ENCODE data around the gene PDE4C. TPM values are rescaled to one million over a fixed set of nuclear protein-coding genes. Genes with fewer than 3 reads are reported as not detected.

Gene PDE4C
- total RNA-seq, 1 donor from 2014 or later = 0.28 TPM

DNA sequence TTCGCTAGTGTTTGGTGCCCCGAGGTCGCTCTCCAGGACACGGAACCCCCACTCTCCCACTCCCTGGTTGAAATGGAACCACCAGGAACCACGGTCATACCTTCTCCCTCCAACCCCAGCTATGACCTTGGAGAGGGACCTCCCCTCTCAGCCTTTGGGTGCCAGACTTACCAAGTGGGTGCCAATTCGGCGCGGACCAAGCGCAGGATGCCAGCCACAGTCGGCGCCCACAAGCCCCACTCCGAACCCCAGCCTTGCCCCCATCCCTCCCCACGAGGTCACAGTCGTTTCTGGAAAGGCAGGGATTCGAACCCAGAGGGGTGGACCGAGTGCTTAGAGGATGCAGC lies 910 bp downstream of the PDE4C start:
- no peak for DNase-seq (ENCODE audit: low spot score)
- H3K27me3 Mint-ChIP-seq (ENCODE audit: insufficient read depth, low read depth) = peaks cover 57% of the 10 kb centered on the region
- peaks cover 18% of the 10 kb centered on the region for H4K20me1 ChIP-seq (ENCODE audit: low read depth)
- H3K36me3 ChIP-seq = no peaks in the 10 kb centered on the region
- H3K9me3 ChIP-seq (ENCODE audit: low read depth) = no peaks in the 10 kb centered on the region
- H3K4me3 Mint-ChIP-seq = peak overlapping the region; percentile 93
- H3K4me3 ChIP-seq = peak overlapping the region; percentile 56
- peaks cover 32% of the 10 kb centered on the region for H3F3A ChIP-seq (ENCODE audit: low read depth)
- peaks cover 52% of the 10 kb centered on the region for H3K27me3 ChIP-seq
- H3K27ac ChIP-seq = no peak overlapping the region
- no peak overlapping the region for H2AFZ ChIP-seq (replicated peaks)
- H3K4me1 ChIP-seq = peaks cover 4% of the 10 kb centered on the region
- H3K4me1 Mint-ChIP-seq = peaks cover 19% of the 10 kb centered on the region
- TF ChIP-seq EZH2 (IDR thresholded peaks at IDR 0.05) (peak; percentile 89), EZH2phosphoT487 (IDR thresholded peaks at IDR 0.05) (peak; percentile 46)
- TF ChIP-seq, protein P1, sequence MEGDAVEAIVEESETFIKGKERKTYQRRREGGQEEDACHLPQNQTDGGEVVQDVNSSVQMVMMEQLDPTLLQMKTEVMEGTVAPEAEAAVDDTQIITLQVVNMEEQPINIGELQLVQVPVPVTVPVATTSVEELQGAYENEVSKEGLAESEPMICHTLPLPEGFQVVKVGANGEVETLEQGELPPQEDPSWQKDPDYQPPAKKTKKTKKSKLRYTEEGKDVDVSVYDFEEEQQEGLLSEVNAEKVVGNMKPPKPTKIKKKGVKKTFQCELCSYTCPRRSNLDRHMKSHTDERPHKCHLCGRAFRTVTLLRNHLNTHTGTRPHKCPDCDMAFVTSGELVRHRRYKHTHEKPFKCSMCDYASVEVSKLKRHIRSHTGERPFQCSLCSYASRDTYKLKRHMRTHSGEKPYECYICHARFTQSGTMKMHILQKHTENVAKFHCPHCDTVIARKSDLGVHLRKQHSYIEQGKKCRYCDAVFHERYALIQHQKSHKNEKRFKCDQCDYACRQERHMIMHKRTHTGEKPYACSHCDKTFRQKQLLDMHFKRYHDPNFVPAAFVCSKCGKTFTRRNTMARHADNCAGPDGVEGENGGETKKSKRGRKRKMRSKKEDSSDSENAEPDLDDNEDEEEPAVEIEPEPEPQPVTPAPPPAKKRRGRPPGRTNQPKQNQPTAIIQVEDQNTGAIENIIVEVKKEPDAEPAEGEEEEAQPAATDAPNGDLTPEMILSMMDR (IDR thresholded peaks at IDR 0.05) = no peak
- peak overlapping the region; percentile 75 for H3K4me2 ChIP-seq
- H3K9ac ChIP-seq = no peak overlapping the region
- H3K79me2 ChIP-seq (ENCODE audit: low read depth) = no peaks in the 10 kb centered on the region
- H3K36me3 Mint-ChIP-seq = no peaks in the 10 kb centered on the region
- H3K27ac Mint-ChIP-seq = no peak overlapping the region
- H3K9me3 Mint-ChIP-seq = no peaks in the 10 kb centered on the region

DNA sequence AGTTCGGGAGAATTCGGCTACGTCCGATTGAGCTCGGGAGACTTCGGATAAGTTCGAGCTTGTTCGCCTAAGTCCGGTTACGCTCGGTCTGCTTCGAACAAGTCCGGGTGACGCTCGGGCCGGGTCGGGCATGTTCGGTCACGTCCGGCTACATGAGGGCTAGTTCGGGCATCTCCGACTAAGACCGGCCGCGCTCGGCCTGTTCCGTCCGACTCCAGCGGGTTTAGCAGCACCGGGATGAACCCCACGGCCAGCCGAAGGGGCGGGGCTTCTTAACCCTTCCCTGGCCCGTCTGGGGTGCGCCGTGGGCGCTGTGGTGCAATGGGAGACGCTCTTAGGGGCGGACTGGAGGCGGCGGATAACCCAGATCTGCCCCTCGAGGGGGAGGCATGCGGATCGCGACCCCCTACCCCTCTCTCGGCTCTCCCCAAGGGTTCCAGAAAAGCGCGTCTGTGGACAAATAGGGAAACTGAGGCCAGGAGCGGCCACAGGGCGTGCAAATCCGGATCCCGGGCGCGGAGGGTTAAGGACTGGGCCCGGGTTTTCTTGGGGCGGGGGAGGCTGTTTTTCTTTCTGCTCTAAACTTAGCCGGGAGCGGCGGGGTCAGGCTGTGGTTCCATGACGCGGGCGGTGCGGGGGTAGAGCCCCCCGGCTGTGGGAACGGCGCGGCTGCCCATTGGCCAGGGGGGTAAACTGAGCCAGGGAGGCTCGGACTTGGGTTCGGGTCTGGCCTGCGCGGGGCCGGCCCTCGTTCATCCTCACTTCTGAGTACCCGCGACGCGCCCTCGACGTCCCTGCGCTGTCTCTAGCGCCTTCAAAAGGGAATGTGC lies 1.5 kb downstream of the PDE4C start:
- H3K79me2 ChIP-seq (ENCODE audit: low read depth) = no peaks in the 10 kb centered on the region
- H4K20me1 ChIP-seq (ENCODE audit: low read depth) = peaks cover 21% of the 10 kb centered on the region
- H3K27me3 Mint-ChIP-seq (ENCODE audit: insufficient read depth, low read depth) = peaks cover 58% of the 10 kb centered on the region
- H2AFZ ChIP-seq (replicated peaks) = peak overlapping the region; percentile 93
- no peaks in the 10 kb centered on the region for H3K9me3 Mint-ChIP-seq
- H3K4me3 Mint-ChIP-seq = peak overlapping the region; percentile 93
- no peaks in the 10 kb centered on the region for H3K36me3 Mint-ChIP-seq
- H3K9ac ChIP-seq = no peak overlapping the region
- peaks cover 22% of the 10 kb centered on the region for H3K4me1 Mint-ChIP-seq
- no peaks in the 10 kb centered on the region for H3K9me3 ChIP-seq (ENCODE audit: low read depth)
- peak overlapping the region; percentile 75 for H3K4me2 ChIP-seq
- no peaks in the 10 kb centered on the region for H3K36me3 ChIP-seq
- TF ChIP-seq EZH2 (IDR thresholded peaks at IDR 0.05) (peak; percentile 90), EZH2phosphoT487 (IDR thresholded peaks at IDR 0.05) (peak; percentile 82)
- TF ChIP-seq, protein P1 (IDR thresholded peaks at IDR 0.05) = no peak
- H3K27me3 ChIP-seq = peaks cover 56% of the 10 kb centered on the region
- peaks cover 32% of the 10 kb centered on the region for H3F3A ChIP-seq (ENCODE audit: low read depth)
- H3K27ac ChIP-seq = no peak overlapping the region
- H3K4me3 ChIP-seq = peak overlapping the region; percentile 56
- peaks cover 4% of the 10 kb centered on the region for H3K4me1 ChIP-seq
- H3K27ac Mint-ChIP-seq = peak overlapping the region; percentile 87
- peak; percentile 99 for DNase-seq (ENCODE audit: low spot score)

DNA sequence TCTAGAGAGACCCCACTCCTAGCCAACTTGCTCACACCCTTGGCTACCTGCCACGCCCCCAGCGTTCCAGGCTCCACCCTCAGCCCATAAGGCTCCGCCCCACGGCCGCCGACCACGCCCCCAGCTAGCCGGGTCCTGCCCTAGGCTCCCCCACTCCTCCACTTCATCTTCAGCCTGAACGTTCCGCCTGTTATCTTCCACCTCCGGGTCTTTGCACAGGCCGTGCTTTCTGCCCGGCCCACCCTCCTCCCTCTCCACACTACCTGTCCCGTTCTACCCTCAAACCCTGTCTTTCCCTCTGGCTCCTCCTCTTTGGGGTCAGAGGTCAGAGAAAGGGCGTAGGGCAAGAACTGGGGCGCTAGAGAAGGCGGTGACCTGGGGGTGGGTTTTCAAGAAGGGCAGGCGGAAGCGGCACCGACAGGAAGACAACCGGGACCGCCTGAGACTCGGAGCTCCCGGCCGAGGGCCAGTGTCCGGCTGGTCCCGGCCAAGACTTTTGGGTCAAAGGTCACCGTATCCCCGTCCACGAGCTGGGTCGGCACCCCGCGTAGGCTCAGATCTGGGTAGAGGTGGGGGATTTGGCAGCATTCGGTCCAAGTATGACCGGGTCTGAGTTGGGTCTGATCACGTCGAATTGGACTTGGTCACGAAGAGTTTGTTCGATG lies 2.2 kb downstream of the PDE4C start:
- H3K36me3 Mint-ChIP-seq = no peaks in the 10 kb centered on the region
- H3F3A ChIP-seq (ENCODE audit: low read depth) = peaks cover 28% of the 10 kb centered on the region
- H2AFZ ChIP-seq (replicated peaks) = peak overlapping the region; percentile 93
- peaks cover 4% of the 10 kb centered on the region for H3K4me1 ChIP-seq
- H3K27ac Mint-ChIP-seq = peak overlapping the region; percentile 87
- H4K20me1 ChIP-seq (ENCODE audit: low read depth) = peaks cover 21% of the 10 kb centered on the region
- H3K27me3 Mint-ChIP-seq (ENCODE audit: insufficient read depth, low read depth) = peaks cover 55% of the 10 kb centered on the region
- H3K27ac ChIP-seq = no peak overlapping the region
- H3K9me3 ChIP-seq (ENCODE audit: low read depth) = no peaks in the 10 kb centered on the region
- H3K9me3 Mint-ChIP-seq = no peaks in the 10 kb centered on the region
- peak overlapping the region; percentile 93 for H3K4me3 Mint-ChIP-seq
- H3K79me2 ChIP-seq (ENCODE audit: low read depth) = no peaks in the 10 kb centered on the region
- no peak overlapping the region for H3K9ac ChIP-seq
- peak; percentile 81 for DNase-seq (ENCODE audit: low spot score)
- H3K36me3 ChIP-seq = no peaks in the 10 kb centered on the region
- no peak for TF ChIP-seq EZH2phosphoT487 (IDR thresholded peaks at IDR 0.05)
- TF ChIP-seq, protein P1 (IDR thresholded peaks at IDR 0.05) = no peak
- TF ChIP-seq EZH2 (IDR thresholded peaks at IDR 0.05) = no peak
- peaks cover 23% of the 10 kb centered on the region for H3K4me1 Mint-ChIP-seq
- peak overlapping the region; percentile 70 for H3K4me2 ChIP-seq
- peak overlapping the region; percentile 56 for H3K4me3 ChIP-seq
- peaks cover 61% of the 10 kb centered on the region for H3K27me3 ChIP-seq
